HepG2 (cell line): ENCODE results near the gene TRUB1.

Source experiments
- REXO4 ChIP-seq: sonication (generic); formaldehyde crosslinking; IDR thresholded peaks from 2 replicates; pipeline ENCODE4 v1.8.0; 2022; ENCODE audit warnings: missing genetic modification reagents, mild to moderate bottlenecking, borderline replicate concordance
- ZNF317 ChIP-seq: sonication (generic); formaldehyde crosslinking; IDR thresholded peaks from 2 replicates; pipeline ENCODE4 v1.5.0; 2020; ENCODE audit warnings: mild to moderate bottlenecking, missing genetic modification reagents
- ZNF883 ChIP-seq: sonication (generic); formaldehyde crosslinking; IDR thresholded peaks from 2 replicates; pipeline ENCODE4 v1.5.1; 2020; ENCODE audit warnings: mild to moderate bottlenecking, missing genetic modification reagents; ENCODE audit errors: not compliant biosample characterization
- ZZZ3 ChIP-seq: sonication (generic); formaldehyde crosslinking; IDR thresholded peaks from 2 replicates; pipeline ENCODE4 v1.4.0; 2020; ENCODE audit warnings: missing genetic modification reagents, mild to moderate bottlenecking, borderline replicate concordance
- TF ChIP-seq, protein P1 (sequence below): sonication (generic); formaldehyde crosslinking; IDR thresholded peaks from 2 replicates; pipeline ENCODE4 v1.5.0; 2020; ENCODE audit warnings: mild to moderate bottlenecking, missing genetic modification reagents, moderate library complexity

DNA sequence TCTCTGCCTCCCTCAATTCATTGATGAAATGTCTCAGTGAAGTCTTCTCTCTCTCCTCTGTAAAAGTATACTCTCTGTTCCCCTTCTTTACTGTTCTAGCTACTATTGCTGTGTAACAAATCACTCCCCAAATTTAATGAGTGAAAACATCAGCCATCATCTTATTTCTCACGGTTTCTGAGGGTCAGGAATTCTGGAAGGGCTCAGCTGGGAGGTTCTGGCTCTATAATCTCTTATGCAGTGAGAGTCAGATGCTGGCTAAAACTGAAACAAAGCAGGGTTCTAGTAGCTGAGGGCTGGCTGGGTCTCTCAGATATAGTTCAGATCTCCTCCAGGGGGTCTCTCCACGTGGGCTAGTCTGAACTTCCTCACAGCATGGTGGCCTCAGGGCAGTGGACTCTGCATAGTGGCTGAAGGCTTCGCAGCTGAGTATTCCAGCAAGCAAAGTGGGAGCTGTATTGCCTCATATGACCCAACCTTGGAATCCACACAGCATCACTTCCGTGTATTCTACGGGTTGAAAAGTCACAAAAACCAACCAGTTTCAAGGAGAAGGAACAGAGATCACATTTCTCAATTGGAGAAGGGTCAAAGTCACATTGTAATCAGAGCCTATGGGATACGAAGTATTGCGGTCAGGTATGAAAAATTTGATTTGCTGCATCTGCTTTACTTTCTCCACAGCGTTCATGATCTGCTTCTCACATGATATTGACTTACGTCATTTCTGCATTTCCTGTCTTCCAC lies 80.4 kb downstream of the TRUB1 start:
- no peak for TF ChIP-seq REXO4 (CRISPR knock-in tag)
- TF ChIP-seq, protein P1, sequence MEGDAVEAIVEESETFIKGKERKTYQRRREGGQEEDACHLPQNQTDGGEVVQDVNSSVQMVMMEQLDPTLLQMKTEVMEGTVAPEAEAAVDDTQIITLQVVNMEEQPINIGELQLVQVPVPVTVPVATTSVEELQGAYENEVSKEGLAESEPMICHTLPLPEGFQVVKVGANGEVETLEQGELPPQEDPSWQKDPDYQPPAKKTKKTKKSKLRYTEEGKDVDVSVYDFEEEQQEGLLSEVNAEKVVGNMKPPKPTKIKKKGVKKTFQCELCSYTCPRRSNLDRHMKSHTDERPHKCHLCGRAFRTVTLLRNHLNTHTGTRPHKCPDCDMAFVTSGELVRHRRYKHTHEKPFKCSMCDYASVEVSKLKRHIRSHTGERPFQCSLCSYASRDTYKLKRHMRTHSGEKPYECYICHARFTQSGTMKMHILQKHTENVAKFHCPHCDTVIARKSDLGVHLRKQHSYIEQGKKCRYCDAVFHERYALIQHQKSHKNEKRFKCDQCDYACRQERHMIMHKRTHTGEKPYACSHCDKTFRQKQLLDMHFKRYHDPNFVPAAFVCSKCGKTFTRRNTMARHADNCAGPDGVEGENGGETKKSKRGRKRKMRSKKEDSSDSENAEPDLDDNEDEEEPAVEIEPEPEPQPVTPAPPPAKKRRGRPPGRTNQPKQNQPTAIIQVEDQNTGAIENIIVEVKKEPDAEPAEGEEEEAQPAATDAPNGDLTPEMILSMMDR (CRISPR knock-in tag), result no peak
- no peak for TF ChIP-seq ZZZ3 (CRISPR knock-in tag)
- no peak for TF ChIP-seq ZNF317 (CRISPR knock-in tag)
- no peak for TF ChIP-seq ZNF883
